Kidney (tissue), 14 donors: ENCODE measurements around the gene AZGP1. TPM values are rescaled to one million over a fixed set of nuclear protein-coding genes. Genes with fewer than 3 reads are reported as not detected.

Experiments
- DNase-seq, 5 donors: peaks; one replicate each; pipeline ENCODE4 v3.0.0-alpha.2; 2013 to 2020
- FAIRE-seq: peaks from 2 replicates; lab custom pipeline; 2012; peaks lifted over from hg19 to GRCh38; lab: Jason Lieb, UNC
- H3K27ac ChIP-seq, 2 donors: one replicate each; pipeline ENCODE4 v1.7.0; 2013; ENCODE audit warnings: low read depth in 2 of 2, low read length in 2 of 2, inconsistent platforms in 1 of 2
- H3K27me3 ChIP-seq: one replicate; pipeline ENCODE4 v1.7.1; 2013; ENCODE audit warnings: low read length, inconsistent platforms; ENCODE audit not compliant: control insufficient read depth, insufficient read depth
- H3K36me3 ChIP-seq, 3 donors: one replicate each; pipeline versions ENCODE4 v1.7.0 to v1.7.1; 2013; ENCODE audit warnings: low read length in 3 of 3, control low read depth in 1 of 3, inconsistent platforms in 1 of 3; ENCODE audit not compliant: insufficient read depth in 3 of 3, control insufficient read depth in 2 of 3
- H3K4me1 ChIP-seq, 3 donors: one replicate each; pipeline versions ENCODE4 v1.7.0 to v1.7.1; 2013; ENCODE audit warnings: low read length in 3 of 3, inconsistent platforms in 1 of 3, low read depth in 1 of 3; ENCODE audit not compliant: control insufficient read depth in 2 of 3, insufficient read depth in 2 of 3
- H3K4me3 ChIP-seq, 3 donors: one replicate each; pipeline versions ENCODE4 v1.7.0 to v1.8.1; 2013; ENCODE audit warnings: low read length in 3 of 3, control low read depth in 1 of 3, inconsistent platforms in 1 of 3
- H3K9ac ChIP-seq, 3 donors: one replicate each; pipeline versions ENCODE4 v1.7.0 to v1.7.1; 2013; ENCODE audit warnings: low read length in 3 of 3, control low read depth in 1 of 3, inconsistent platforms in 1 of 3
- H3K9me3 ChIP-seq, 3 donors: one replicate each; pipeline versions ENCODE4 v1.7.0 to v1.7.1; 2013; ENCODE audit warnings: low read length in 3 of 3, control low read depth in 1 of 3, inconsistent platforms in 1 of 3; ENCODE audit not compliant: control insufficient read depth in 2 of 3, insufficient read depth in 1 of 3
- intact Hi-C: fragments of 100-400 bp; cut with DNase I; formaldehyde crosslinking; loops from one replicate; pipeline ENCODE4 v1.11.1; 2022
- polyA plus RNA-seq: library from polyadenylated mRNA; stranded (reverse); fragments of 350-450 nt; fragmentation: Illumina TruSeq; extraction: RNeasy Lipid Tissue Mini Kit (QIAGEN cat#74804); gene quantifications from one replicate; pipeline ENCODE4 v1.2.3, GENCODE V29; 2014; ENCODE audit warnings: low read depth, low replicate concordance; ENCODE audit not compliant: insufficient read depth
- total RNA-seq: library from RNA; stranded (reverse); fragmentation: NEBNext Ultra II Directional; extraction: Animal tissue kit (Norgen Biotek cat#: 25700); gene quantifications from one replicate; pipeline ENCODE4 v1.2.1, GENCODE V29; 2021
- TF ChIP-seq, protein P1 (sequence below): IDR thresholded peaks from 3 replicates; pipeline ENCODE4 v1.5.1; 2012; ENCODE audit warnings: mild to moderate bottlenecking, moderate library complexity, borderline replicate concordance; ENCODE audit not compliant: insufficient read depth; ENCODE audit errors: extremely low read depth
- donor health status: control.
- donor health status: control.
- donor health status: control.
- donor health status: control.
- donor health status: control.
- donor health status: DM: yes; HTN: yes; CAD: no.
- donor health status: Normal renal cell carcinoma (clear cell type).

AZGP1 gene
- total and polyA plus RNA-seq, 2 donors from 2014 or later: 10.0 to 198 TPM

DNA sequence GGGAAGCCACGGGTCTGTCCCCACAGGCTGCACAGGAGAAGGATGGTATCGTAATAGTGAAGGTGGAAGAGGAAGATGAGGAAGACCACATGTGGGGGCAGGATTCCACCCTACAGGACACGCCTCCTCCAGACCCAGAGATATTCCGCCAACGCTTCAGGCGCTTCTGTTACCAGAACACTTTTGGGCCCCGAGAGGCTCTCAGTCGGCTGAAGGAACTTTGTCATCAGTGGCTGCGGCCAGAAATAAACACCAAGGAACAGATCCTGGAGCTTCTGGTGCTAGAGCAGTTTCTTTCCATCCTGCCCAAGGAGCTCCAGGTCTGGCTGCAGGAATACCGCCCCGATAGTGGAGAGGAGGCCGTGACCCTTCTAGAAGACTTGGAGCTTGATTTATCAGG, 47.7 kb upstream of the AZGP1 start:
- H3K36me3 ChIP-seq: peaks cover 8 to 34% (median 12%) of the 10 kb centered on the region in 3 donors
- TF ChIP-seq, protein P1, sequence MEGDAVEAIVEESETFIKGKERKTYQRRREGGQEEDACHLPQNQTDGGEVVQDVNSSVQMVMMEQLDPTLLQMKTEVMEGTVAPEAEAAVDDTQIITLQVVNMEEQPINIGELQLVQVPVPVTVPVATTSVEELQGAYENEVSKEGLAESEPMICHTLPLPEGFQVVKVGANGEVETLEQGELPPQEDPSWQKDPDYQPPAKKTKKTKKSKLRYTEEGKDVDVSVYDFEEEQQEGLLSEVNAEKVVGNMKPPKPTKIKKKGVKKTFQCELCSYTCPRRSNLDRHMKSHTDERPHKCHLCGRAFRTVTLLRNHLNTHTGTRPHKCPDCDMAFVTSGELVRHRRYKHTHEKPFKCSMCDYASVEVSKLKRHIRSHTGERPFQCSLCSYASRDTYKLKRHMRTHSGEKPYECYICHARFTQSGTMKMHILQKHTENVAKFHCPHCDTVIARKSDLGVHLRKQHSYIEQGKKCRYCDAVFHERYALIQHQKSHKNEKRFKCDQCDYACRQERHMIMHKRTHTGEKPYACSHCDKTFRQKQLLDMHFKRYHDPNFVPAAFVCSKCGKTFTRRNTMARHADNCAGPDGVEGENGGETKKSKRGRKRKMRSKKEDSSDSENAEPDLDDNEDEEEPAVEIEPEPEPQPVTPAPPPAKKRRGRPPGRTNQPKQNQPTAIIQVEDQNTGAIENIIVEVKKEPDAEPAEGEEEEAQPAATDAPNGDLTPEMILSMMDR: no peak
- DNase-seq (no peak), FAIRE-seq (no peak)
- no peaks in the 10 kb centered on the region for H3K27me3 ChIP-seq
- no peaks in the 10 kb centered on the region for H3K4me1 ChIP-seq
- H3K9me3 ChIP-seq: no peaks in the 10 kb centered on the region
- H3K9ac ChIP-seq: no peak overlapping the region
- H3K4me3 ChIP-seq: no peak overlapping the region
- peak overlapping the region in 1 of 2 donors; percentile 13 for H3K27ac ChIP-seq
- intact Hi-C loops: no loop called here

DNA sequence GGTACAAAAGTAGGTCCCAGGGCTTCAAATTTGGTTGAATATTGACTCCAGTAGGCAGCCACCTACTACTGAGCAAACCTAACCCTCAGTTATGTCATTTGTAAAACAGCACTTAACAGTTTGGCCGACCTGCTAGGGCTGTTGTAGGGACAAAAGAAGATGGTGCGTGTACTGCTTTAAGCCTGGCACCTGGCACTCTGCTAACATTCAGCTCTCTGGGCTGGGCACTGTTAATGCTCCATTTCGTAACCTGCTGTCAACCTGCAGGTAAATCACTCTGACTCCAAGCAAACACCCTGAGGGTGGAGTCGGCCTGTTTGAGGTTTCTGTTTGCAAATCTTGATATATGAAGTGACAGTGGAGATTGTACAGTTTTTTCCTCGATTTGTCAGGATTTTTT, 46.8 kb upstream of the AZGP1 start:
- H3K9ac ChIP-seq: no peak overlapping the region
- H3K27me3 ChIP-seq: no peaks in the 10 kb centered on the region
- H3K4me3 ChIP-seq: no peak overlapping the region
- H3K36me3 ChIP-seq: peaks cover 8 to 31% (median 12%) of the 10 kb centered on the region in 3 donors
- TF ChIP-seq, protein P1: no peak
- H3K4me1 ChIP-seq: peaks cover 0 to 2% (median 0%) of the 10 kb centered on the region in 3 donors
- DNase-seq (no peak), FAIRE-seq (no peak)
- intact Hi-C loops: no loop called here
- H3K9me3 ChIP-seq: no peaks in the 10 kb centered on the region
- H3K27ac ChIP-seq: no peak overlapping the region

DNA sequence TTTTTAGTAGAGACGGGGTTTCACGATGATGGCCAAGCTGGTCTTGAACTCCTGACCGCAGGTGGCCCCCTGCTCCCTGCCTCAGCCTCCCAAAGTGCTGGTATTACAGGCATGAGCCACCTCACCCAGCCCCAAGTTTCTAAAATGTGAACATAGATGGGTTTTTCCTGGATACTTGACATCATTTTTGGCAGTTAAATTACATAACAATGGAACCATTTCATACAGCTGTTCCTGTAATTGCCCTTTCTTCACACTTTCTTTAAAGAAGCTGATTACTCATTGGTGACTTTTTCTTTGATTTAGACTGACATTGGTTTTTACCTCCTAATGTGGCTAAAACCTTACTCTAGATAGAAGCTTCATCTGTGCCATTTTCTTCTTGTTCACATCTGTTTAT, 45.5 kb upstream of the AZGP1 start:
- H3K27ac ChIP-seq: no peak overlapping the region
- no peak for FAIRE-seq
- H3K4me1 ChIP-seq: peaks cover 0 to 6% (median 6%) of the 10 kb centered on the region in 3 donors
- intact Hi-C loops: no loop called here
- TF ChIP-seq, protein P1: no peak
- H3K4me3 ChIP-seq: no peak overlapping the region
- H3K9me3 ChIP-seq: no peaks in the 10 kb centered on the region
- no peak for DNase-seq
- no peak overlapping the region for H3K9ac ChIP-seq
- peaks cover 6 to 25% (median 12%) of the 10 kb centered on the region in 3 donors for H3K36me3 ChIP-seq
- no peaks in the 10 kb centered on the region for H3K27me3 ChIP-seq

DNA sequence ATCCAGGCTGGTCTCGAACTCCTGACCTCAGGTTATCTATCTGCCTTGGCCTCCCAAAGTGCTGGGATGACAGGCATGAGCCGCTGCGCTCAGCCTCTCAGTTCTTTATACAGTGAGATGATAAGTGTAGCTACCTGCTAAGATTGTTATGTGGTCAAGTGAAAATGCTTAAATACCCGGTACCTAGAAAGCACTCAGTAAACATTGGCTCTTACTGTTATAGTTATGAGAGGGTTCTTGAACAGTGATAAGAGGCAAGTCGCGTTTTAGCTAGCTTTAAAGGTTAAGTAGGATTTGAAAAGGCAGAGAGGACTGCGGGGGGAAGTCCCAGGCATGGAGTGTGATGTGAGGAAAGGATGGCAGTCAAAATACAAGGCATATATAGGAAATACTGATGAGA, 44.1 kb upstream of the AZGP1 start:
- TF ChIP-seq, protein P1: no peak
- Histone ChIP-seq H3K27me3 (no peaks in the 10 kb centered on the region), H3K9ac (no peak overlapping the region), H3K36me3 (peaks cover 4 to 15% (median 10%) of the 10 kb centered on the region in 3 donors), H3K4me3 (no peak overlapping the region), H3K9me3 (no peaks in the 10 kb centered on the region), H3K4me1 (peaks cover 0 to 6% (median 6%) of the 10 kb centered on the region in 3 donors), H3K27ac (no peak overlapping the region)
- FAIRE-seq: no peak
- DNase-seq: no peak
- intact Hi-C loops: no loop called here
